SK-N-SH (cell line): ENCODE data around the gene GPR25. TPM values are rescaled to one million over a fixed set of nuclear protein-coding genes. Genes with fewer than 3 reads are reported as not detected.

Source experiments
- CTCF ChIA-PET: fragments of 300-600, 350-600 bp; formaldehyde crosslinking; extraction: SDS; loops from one replicate; lab custom pipeline; 2021; lab: Yijun Ruan, JAX
- POLR2A ChIA-PET: fragments of 350-600 bp; sonication (Branson Sonifier 250); formaldehyde crosslinking; extraction: SDS; loops from one replicate; lab custom pipeline; 2020; ENCODE audit warnings: antibody characterized with exemption, inconsistent platforms; lab: Yijun Ruan, JAX
- DNase-seq: peaks from one replicate; pipeline ENCODE4 v3.0.0; 2012
- H2AFZ ChIP-seq: fragments of 200-600 bp; sonication (generic); 2 replicates; pipeline ENCODE4 v1.8.1; 2016; ENCODE audit warnings: antibody characterized with exemption, mild to moderate bottlenecking, low read depth
- H3F3A ChIP-seq: fragments of 200-600 bp; sonication (generic); replicated peaks from 2 replicates; pipeline ENCODE3; 2016; ENCODE audit warnings: antibody characterized with exemption, mild to moderate bottlenecking; ENCODE audit not compliant: insufficient read depth
- H3K27ac ChIP-seq, 2 experiments: fragments of 200-500 bp in 1 of 2; fragments of 200-600 bp in 1 of 2; sonication (Bioruptor generic) in 1 of 2; sonication (generic), shearing (Covaris generic) in 1 of 2; 2 replicates each; pipeline versions ENCODE4 v1.5.1 to v1.6.1; 2014 to 2016; ENCODE audit warnings: low read depth in 2 of 2, inconsistent platforms in 1 of 2, low read length in 1 of 2, mild to moderate bottlenecking in 1 of 2, mixed read lengths in 1 of 2
- H3K27me3 ChIP-seq: fragments of 200-600 bp; sonication (generic), shearing (Covaris generic); 2 replicates; pipeline ENCODE4 v1.6.1; 2016; ENCODE audit warnings: mixed run types; ENCODE audit not compliant: insufficient read depth
- H3K36me3 ChIP-seq, 2 experiments: fragments of 200-500 bp in 1 of 2; fragments of 200-600 bp in 1 of 2; sonication (Bioruptor generic) in 1 of 2; sonication (generic) in 1 of 2; replicated peaks in 1 of 2; 2 replicates each; pipeline versions ENCODE3 to v1.5.1; 2014 to 2016; ENCODE audit warnings: low read length in 1 of 2, mild to moderate bottlenecking in 1 of 2; ENCODE audit not compliant: insufficient read depth in 2 of 2, control insufficient read depth in 1 of 2
- H3K4me1 ChIP-seq, 2 experiments: fragments of 200-500 bp in 1 of 2; fragments of 200-600 bp in 1 of 2; sonication (Bioruptor generic) in 1 of 2; sonication (generic), shearing (Covaris generic) in 1 of 2; 2 replicates each; pipeline versions ENCODE4 v1.5.1 to v1.6.1; 2014 to 2016; ENCODE audit warnings: low read depth in 1 of 2, low read length in 1 of 2, mixed run types in 1 of 2; ENCODE audit not compliant: insufficient read depth in 2 of 2, control insufficient read depth in 1 of 2
- H3K4me2 ChIP-seq: fragments of 200-600 bp; sonication (generic), shearing (Covaris generic); 2 replicates; pipeline ENCODE4 v1.6.1; 2017; ENCODE audit warnings: mixed run types
- H3K4me3 ChIP-seq, 2 experiments: fragments of 200-500 bp in 1 of 2; fragments of 200-600 bp in 1 of 2; sonication (Bioruptor generic) in 1 of 2; sonication (generic), shearing (Covaris generic) in 1 of 2; 2 replicates each; pipeline versions ENCODE4 v1.5.1 to v1.8.1; 2014 to 2016; ENCODE audit warnings: low read depth in 2 of 2, inconsistent platforms in 1 of 2, low read length in 1 of 2, mild to moderate bottlenecking in 1 of 2, mixed read lengths in 1 of 2, moderate library complexity in 1 of 2
- H3K79me2 ChIP-seq: fragments of 200-600 bp; sonication (generic); 2 replicates; pipeline ENCODE4 v1.8.1; 2017; ENCODE audit warnings: mild to moderate bottlenecking; ENCODE audit not compliant: insufficient read depth
- H3K9ac ChIP-seq: fragments of 200-600 bp; sonication (generic); 2 replicates; pipeline ENCODE4 v1.6.1; 2017; ENCODE audit warnings: mixed run types
- H3K9me2 ChIP-seq: fragments of 200-600 bp; sonication (generic); 2 replicates; pipeline ENCODE4 v1.6.1; 2017; ENCODE audit warnings: mixed run types
- H3K9me3 ChIP-seq: fragments of 200-600 bp; sonication (generic); 2 replicates; pipeline ENCODE4 v1.6.1; 2017; ENCODE audit warnings: mixed run types, mild to moderate bottlenecking, moderate library complexity
- H4K20me1 ChIP-seq: fragments of 200-600 bp; sonication (generic); 2 replicates; pipeline ENCODE4 v1.6.1; 2017; ENCODE audit warnings: mild to moderate bottlenecking, mixed run types; ENCODE audit not compliant: insufficient read depth
- CHD2 ChIP-seq: fragments of 150-350 bp; IDR thresholded peaks from 2 replicates; pipeline ENCODE4 v1.6.1; 2018; ENCODE audit warnings: low read length; ENCODE audit not compliant: partially characterized antibody
- ELF1 ChIP-seq: IDR thresholded peaks from 2 replicates; pipeline ENCODE4 v1.4.0; 2012
- FOXJ3 ChIP-seq: sonication (generic); formaldehyde crosslinking; IDR thresholded peaks from 2 replicates; pipeline ENCODE4 v1.5.1; 2020; ENCODE audit warnings: mild to moderate bottlenecking, missing genetic modification reagents
- FOXM1 ChIP-seq: IDR thresholded peaks from 2 replicates; pipeline ENCODE4 v1.4.0; 2012; ENCODE audit warnings: low read depth, mild to moderate bottlenecking
- GATA2 ChIP-seq: sonication (generic); formaldehyde crosslinking; IDR thresholded peaks from 2 replicates; pipeline ENCODE4 v1.5.0; 2020; ENCODE audit warnings: mild to moderate bottlenecking, missing genetic modification reagents
- JUND ChIP-seq: IDR thresholded peaks from 2 replicates; pipeline ENCODE4 v1.4.0; 2012
- NFIC ChIP-seq: IDR thresholded peaks from 2 replicates; pipeline ENCODE4 v1.4.0; 2012; ENCODE audit warnings: borderline replicate concordance
- RCOR1 ChIP-seq: fragments of 150-350 bp; IDR thresholded peaks from 2 replicates; pipeline ENCODE4 v1.6.1; 2017; ENCODE audit warnings: antibody characterized with exemption, low read length
- RXRA ChIP-seq: IDR thresholded peaks from 2 replicates; pipeline ENCODE4 v1.4.0; 2012; ENCODE audit warnings: low read depth, mild to moderate bottlenecking, borderline replicate concordance
- SIN3A ChIP-seq: IDR thresholded peaks from 2 replicates; pipeline ENCODE4 v1.6.1; 2012; ENCODE audit warnings: low read depth, mild to moderate bottlenecking, low read length, moderate library complexity, borderline replicate concordance
- TCF12 ChIP-seq: IDR thresholded peaks from 2 replicates; pipeline ENCODE4 v1.4.0; 2012
- TEAD4 ChIP-seq: IDR thresholded peaks from 2 replicates; pipeline ENCODE4 v1.4.0; 2012; ENCODE audit warnings: mild to moderate bottlenecking, borderline replicate concordance; ENCODE audit not compliant: insufficient read depth
- USF1 ChIP-seq: IDR thresholded peaks from 2 replicates; pipeline ENCODE4 v1.4.0; 2012; ENCODE audit warnings: low read depth, borderline replicate concordance
- YY1 ChIP-seq: IDR thresholded peaks from 2 replicates; pipeline ENCODE4 v1.4.0; 2012; ENCODE audit warnings: low read depth, mild to moderate bottlenecking
- WGBS: methylation state at CpG from one replicate; pipeline ENCODE4 v1.1.6; 2017; ENCODE audit warnings: low lambda C conversion rate; 5-methylcytosine and 5-hydroxymethylcytosine counted together
- polyA plus RNA-seq, 3 experiments: library from polyadenylated mRNA; depleted of rRNA; stranded (reverse); fragments of >200 nt; gene quantifications; 2 replicates each; pipeline ENCODE4 v1.2.3, GENCODE V29; 2012
- TF ChIP-seq, protein P1 (sequence below): IDR thresholded peaks from 2 replicates; pipeline ENCODE4 v1.6.1; 2012; ENCODE audit warnings: mild to moderate bottlenecking, low read depth, low read length, moderate library complexity
- TF ChIP-seq, protein P2 (sequence below): fragments of 150-350 bp; IDR thresholded peaks from 2 replicates; pipeline ENCODE4 v1.6.1; 2017; ENCODE audit warnings: antibody characterized with exemption, low read length, low read depth, borderline replicate concordance

The GPR25 gene
- polyA plus RNA-seq, 1 of the 3 experiments (the other 2 are of a cell fraction), result not detected

GRCh38 chr1:200903793-200904192 is 31.0 kb downstream of the GPR25 start:
- H2AFZ ChIP-seq, result no peak overlapping the region
- no peaks in the 10 kb centered on the region for H3K4me1 ChIP-seq
- H3K9me3 ChIP-seq, result no peaks in the 10 kb centered on the region
- H3K79me2 ChIP-seq, result no peaks in the 10 kb centered on the region
- 82% methylated on average over 5 of the region's 5 CpGs for WGBS
- no peak for DNase-seq
- H4K20me1 ChIP-seq, result no peaks in the 10 kb centered on the region
- TF ChIP-seq CHD2 (no peak), YY1 (no peak), RCOR1 (no peak)
- no peak overlapping the region for H3K4me3 ChIP-seq
- no peak overlapping the region for H3K9ac ChIP-seq
- H3K27me3 ChIP-seq, result no peaks in the 10 kb centered on the region
- H3F3A ChIP-seq, result no peaks in the 10 kb centered on the region
- H3K27ac ChIP-seq, result no peak overlapping the region
- no peak overlapping the region for H3K4me2 ChIP-seq
- H3K36me3 ChIP-seq, result no peaks in the 10 kb centered on the region
- POLR2A ChIA-PET, result no interaction called here
- CTCF ChIA-PET, result interaction anchor here (1.3 kb wide), 1 partner anchor 68 kb away, joined by 3 read pairs; no protein-coding TSS in a partner anchor
- no peaks in the 10 kb centered on the region for H3K9me2 ChIP-seq

GRCh38 chr1:200904772-200905171 is 32.0 kb downstream of the GPR25 start:
- H3K27ac ChIP-seq, result no peak overlapping the region
- no peaks in the 10 kb centered on the region for H3K27me3 ChIP-seq
- no peaks in the 10 kb centered on the region for H3K9me2 ChIP-seq
- no peaks in the 10 kb centered on the region for H3K36me3 ChIP-seq
- H3F3A ChIP-seq, result no peaks in the 10 kb centered on the region
- H3K79me2 ChIP-seq, result no peaks in the 10 kb centered on the region
- no peak overlapping the region for H3K4me2 ChIP-seq
- H3K4me1 ChIP-seq, result no peaks in the 10 kb centered on the region
- TF ChIP-seq GATA2 (no peak), ELF1 (no peak), USF1 (no peak), FOXM1 (no peak), NFIC (no peak), JUND (no peak), FOXJ3 (no peak), TCF12 (no peak), RXRA (no peak), SIN3A (no peak), CHD2 (no peak), TEAD4 (no peak)
- TF ChIP-seq, protein P1, sequence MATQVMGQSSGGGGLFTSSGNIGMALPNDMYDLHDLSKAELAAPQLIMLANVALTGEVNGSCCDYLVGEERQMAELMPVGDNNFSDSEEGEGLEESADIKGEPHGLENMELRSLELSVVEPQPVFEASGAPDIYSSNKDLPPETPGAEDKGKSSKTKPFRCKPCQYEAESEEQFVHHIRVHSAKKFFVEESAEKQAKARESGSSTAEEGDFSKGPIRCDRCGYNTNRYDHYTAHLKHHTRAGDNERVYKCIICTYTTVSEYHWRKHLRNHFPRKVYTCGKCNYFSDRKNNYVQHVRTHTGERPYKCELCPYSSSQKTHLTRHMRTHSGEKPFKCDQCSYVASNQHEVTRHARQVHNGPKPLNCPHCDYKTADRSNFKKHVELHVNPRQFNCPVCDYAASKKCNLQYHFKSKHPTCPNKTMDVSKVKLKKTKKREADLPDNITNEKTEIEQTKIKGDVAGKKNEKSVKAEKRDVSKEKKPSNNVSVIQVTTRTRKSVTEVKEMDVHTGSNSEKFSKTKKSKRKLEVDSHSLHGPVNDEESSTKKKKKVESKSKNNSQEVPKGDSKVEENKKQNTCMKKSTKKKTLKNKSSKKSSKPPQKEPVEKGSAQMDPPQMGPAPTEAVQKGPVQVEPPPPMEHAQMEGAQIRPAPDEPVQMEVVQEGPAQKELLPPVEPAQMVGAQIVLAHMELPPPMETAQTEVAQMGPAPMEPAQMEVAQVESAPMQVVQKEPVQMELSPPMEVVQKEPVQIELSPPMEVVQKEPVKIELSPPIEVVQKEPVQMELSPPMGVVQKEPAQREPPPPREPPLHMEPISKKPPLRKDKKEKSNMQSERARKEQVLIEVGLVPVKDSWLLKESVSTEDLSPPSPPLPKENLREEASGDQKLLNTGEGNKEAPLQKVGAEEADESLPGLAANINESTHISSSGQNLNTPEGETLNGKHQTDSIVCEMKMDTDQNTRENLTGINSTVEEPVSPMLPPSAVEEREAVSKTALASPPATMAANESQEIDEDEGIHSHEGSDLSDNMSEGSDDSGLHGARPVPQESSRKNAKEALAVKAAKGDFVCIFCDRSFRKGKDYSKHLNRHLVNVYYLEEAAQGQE, result no peak
- TF ChIP-seq, protein P2, sequence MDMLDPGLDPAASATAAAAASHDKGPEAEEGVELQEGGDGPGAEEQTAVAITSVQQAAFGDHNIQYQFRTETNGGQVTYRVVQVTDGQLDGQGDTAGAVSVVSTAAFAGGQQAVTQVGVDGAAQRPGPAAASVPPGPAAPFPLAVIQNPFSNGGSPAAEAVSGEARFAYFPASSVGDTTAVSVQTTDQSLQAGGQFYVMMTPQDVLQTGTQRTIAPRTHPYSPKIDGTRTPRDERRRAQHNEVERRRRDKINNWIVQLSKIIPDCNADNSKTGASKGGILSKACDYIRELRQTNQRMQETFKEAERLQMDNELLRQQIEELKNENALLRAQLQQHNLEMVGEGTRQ, result no peak
- TF ChIP-seq, all 33 proteins: peak for 0
- Histone ChIP-seq H2AFZ (no peak overlapping the region), H3K4me3 (no peak overlapping the region), H3K9ac (no peak overlapping the region), H4K20me1 (no peaks in the 10 kb centered on the region), H3K9me3 (no peaks in the 10 kb centered on the region)
- no peak for DNase-seq
- ChIA-PET CTCF (interaction anchor here (1.0 to 1.7 kb wide), 2 partner anchors 14 to 67 kb away, joined by 4 to 5 read pairs; no protein-coding TSS in a partner anchor), POLR2A (no interaction called here)
